HG03196 (cell line): ENCODE data around the gene TNIK.

ENCODE experiments used
- ATAC-seq: cut with Tn5 transposase; IDR thresholded peaks from one replicate; pipeline ENCODE4 v1.9.1; 2021; ENCODE audit not compliant: unreplicated experiment

Gene TNIK

GRCh38 chr3:171459942-171460724 lies at the start of gene TNIK:
TSS of gene TNIK (minus strand) at chr3:171460405. CDS start at chr3:171460063, 342 bp downstream.
- ATAC-seq = peak; percentile 73

- ATAC-seq = no peak
Observed at GRCh38 chr3:171508676-171509075, 48.5 kb upstream of the TNIK start.

- no peak for ATAC-seq
Observed at GRCh38 chr3:171508206-171508605, 48.0 kb upstream of the TNIK start.

- ATAC-seq = no peak
Observed at GRCh38 chr3:171506743-171507319, 46.6 kb upstream of the TNIK start.

- ATAC-seq = no peak
Observed at GRCh38 chr3:171505822-171506333, 45.7 kb upstream of the TNIK start.

GRCh38 chr3:171504376-171504775 lies 44.2 kb upstream of the TNIK start:
- ATAC-seq = no peak

- ATAC-seq = no peak
Observed at GRCh38 chr3:171503817-171504216, 43.6 kb upstream of the TNIK start.

- no peak for ATAC-seq
Observed at GRCh38 chr3:171498921-171499320, 38.7 kb upstream of the TNIK start.

GRCh38 chr3:171497468-171497867 lies 37.3 kb upstream of the TNIK start:
- ATAC-seq = no peak

- ATAC-seq = no peak
Observed at GRCh38 chr3:171495413-171495812, 35.2 kb upstream of the TNIK start.

- no peak for ATAC-seq
Observed at GRCh38 chr3:171494457-171495109, 34.4 kb upstream of the TNIK start.

- ATAC-seq = no peak
Observed at GRCh38 chr3:171491361-171491760, 31.2 kb upstream of the TNIK start.

GRCh38 chr3:171490901-171491300 lies 30.7 kb upstream of the TNIK start:
- ATAC-seq = no peak

GRCh38 chr3:171489348-171489747 lies 29.1 kb upstream of the TNIK start:
- ATAC-seq = no peak

GRCh38 chr3:171488479-171488878 lies 28.3 kb upstream of the TNIK start:
- no peak for ATAC-seq

GRCh38 chr3:171487382-171487781 lies 27.2 kb upstream of the TNIK start:
- no peak for ATAC-seq

- no peak for ATAC-seq
Observed at GRCh38 chr3:171485338-171485737, 25.1 kb upstream of the TNIK start.

- ATAC-seq = peak; percentile 10
Observed at GRCh38 chr3:171481011-171481410, 20.8 kb upstream of the TNIK start.

- ATAC-seq = peak; percentile 91
Observed at GRCh38 chr3:171480526-171480925, 20.3 kb upstream of the TNIK start.

- ATAC-seq = no peak
Observed at GRCh38 chr3:171476532-171477102, 16.4 kb upstream of the TNIK start.

GRCh38 chr3:171472552-171472951 lies 12.3 kb upstream of the TNIK start:
- no peak for ATAC-seq
